ENCODE results near the gene PMPCB.

GRCh38 chr7:103347507-103348267, 50.5 kb downstream of the PMPCB start, which contains the start of gene PSMC2:
- TF ChIP-seq ZNF404 (tag by site-specific recombination; IDR thresholded peaks at IDR 0.05) = no peak
- TF ChIP-seq ZBTB48 (tag by site-specific recombination; IDR thresholded peaks at IDR 0.05) = peak; percentile 89
- no peak for TF ChIP-seq ZNF658 (tag by site-specific recombination; IDR thresholded peaks at IDR 0.05)
- TF ChIP-seq ZBTB49 (tag by site-specific recombination; IDR thresholded peaks at IDR 0.05; ENCODE audit: low read depth) = no peak
- no peak for TF ChIP-seq ZNF830 (tag by site-specific recombination; IDR thresholded peaks at IDR 0.05; ENCODE audit: low read depth)
- TF ChIP-seq, protein P1, sequence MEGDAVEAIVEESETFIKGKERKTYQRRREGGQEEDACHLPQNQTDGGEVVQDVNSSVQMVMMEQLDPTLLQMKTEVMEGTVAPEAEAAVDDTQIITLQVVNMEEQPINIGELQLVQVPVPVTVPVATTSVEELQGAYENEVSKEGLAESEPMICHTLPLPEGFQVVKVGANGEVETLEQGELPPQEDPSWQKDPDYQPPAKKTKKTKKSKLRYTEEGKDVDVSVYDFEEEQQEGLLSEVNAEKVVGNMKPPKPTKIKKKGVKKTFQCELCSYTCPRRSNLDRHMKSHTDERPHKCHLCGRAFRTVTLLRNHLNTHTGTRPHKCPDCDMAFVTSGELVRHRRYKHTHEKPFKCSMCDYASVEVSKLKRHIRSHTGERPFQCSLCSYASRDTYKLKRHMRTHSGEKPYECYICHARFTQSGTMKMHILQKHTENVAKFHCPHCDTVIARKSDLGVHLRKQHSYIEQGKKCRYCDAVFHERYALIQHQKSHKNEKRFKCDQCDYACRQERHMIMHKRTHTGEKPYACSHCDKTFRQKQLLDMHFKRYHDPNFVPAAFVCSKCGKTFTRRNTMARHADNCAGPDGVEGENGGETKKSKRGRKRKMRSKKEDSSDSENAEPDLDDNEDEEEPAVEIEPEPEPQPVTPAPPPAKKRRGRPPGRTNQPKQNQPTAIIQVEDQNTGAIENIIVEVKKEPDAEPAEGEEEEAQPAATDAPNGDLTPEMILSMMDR (tag by site-specific recombination; IDR thresholded peaks at IDR 0.05) = no peak
- TF ChIP-seq ZNF132 (tag by site-specific recombination; IDR thresholded peaks at IDR 0.05; ENCODE audit: borderline replicate concordance) = no peak
- TF ChIP-seq YY1 (tag by site-specific recombination; IDR thresholded peaks at IDR 0.05) = peak; percentile 53; the same call in 1 of the 2 replicates
- TF ChIP-seq ZNF292 (tag by site-specific recombination; IDR thresholded peaks at IDR 0.05; ENCODE audit: borderline replicate concordance, low read depth) = no peak
- TF ChIP-seq TCF7L2 (IDR thresholded peaks at IDR 0.05; ENCODE audit: borderline replicate concordance, low read depth, low read length) = no peak
- TF ChIP-seq, protein P2, sequence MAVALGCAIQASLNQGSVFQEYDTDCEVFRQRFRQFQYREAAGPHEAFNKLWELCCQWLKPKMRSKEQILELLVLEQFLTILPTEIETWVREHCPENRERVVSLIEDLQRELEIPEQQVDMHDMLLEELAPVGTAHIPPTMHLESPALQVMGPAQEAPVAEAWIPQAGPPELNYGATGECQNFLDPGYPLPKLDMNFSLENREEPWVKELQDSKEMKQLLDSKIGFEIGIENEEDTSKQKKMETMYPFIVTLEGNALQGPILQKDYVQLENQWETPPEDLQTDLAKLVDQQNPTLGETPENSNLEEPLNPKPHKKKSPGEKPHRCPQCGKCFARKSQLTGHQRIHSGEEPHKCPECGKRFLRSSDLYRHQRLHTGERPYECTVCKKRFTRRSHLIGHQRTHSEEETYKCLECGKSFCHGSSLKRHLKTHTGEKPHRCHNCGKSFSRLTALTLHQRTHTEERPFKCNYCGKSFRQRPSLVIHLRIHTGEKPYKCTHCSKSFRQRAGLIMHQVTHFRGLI (tag by site-specific recombination; IDR thresholded peaks at IDR 0.05) = no peak; the same call in 1 of the 2 replicates

All from HEK293 (cell line).